HepG2 (cell line): Measurements from ENCODE around the gene SMIM44. TPM values are rescaled to one million over a fixed set of nuclear protein-coding genes. Genes with fewer than 3 reads are reported as not detected.

ENCODE experiments used
- ARHGAP35 ChIP-seq: sonication (generic); formaldehyde crosslinking; IDR thresholded peaks from 2 replicates; pipeline ENCODE4 v1.9.0; 2022; ENCODE audit warnings: mild to moderate bottlenecking, inconsistent platforms, moderate library complexity, missing genetic modification reagents, borderline replicate concordance
- FOSL1 ChIP-seq: sonication (generic); formaldehyde crosslinking; IDR thresholded peaks from 2 replicates; pipeline ENCODE4 v1.9.0; 2021; ENCODE audit warnings: missing genetic modification reagents, borderline replicate concordance
- HNRNPK ChIP-seq: fragments of 200-400 bp; formaldehyde crosslinking; IDR thresholded peaks from 2 replicates; pipeline ENCODE4 v1.6.1; 2018; ENCODE audit warnings: low read length, low read depth, moderate library complexity, mild to moderate bottlenecking; ENCODE audit not compliant: poor library complexity, severe bottlenecking
- ISX ChIP-seq: sonication (generic); formaldehyde crosslinking; conservative IDR thresholded peaks from 2 replicates; pipeline ENCODE4 v1.5.0; 2020; ENCODE audit warnings: missing genetic modification reagents
- MED1 ChIP-seq: sonication (generic); formaldehyde crosslinking; IDR thresholded peaks from 2 replicates; pipeline ENCODE4 v1.4.0; 2020; ENCODE audit warnings: missing genetic modification reagents
- MTF1 ChIP-seq: sonication (generic); formaldehyde crosslinking; IDR thresholded peaks from 2 replicates; pipeline ENCODE4 v1.5.0; 2020; ENCODE audit warnings: missing genetic modification reagents
- MXI1 ChIP-seq: IDR thresholded peaks from 3 replicates; pipeline ENCODE4 v1.6.1; 2012; ENCODE audit warnings: low read depth, low read length, inconsistent platforms, borderline replicate concordance
- NFKB2 ChIP-seq: sonication (generic); formaldehyde crosslinking; IDR thresholded peaks from 2 replicates; pipeline ENCODE4 v1.4.0; 2020; ENCODE audit warnings: missing genetic modification reagents, borderline replicate concordance
- NR2F2 ChIP-seq: IDR thresholded peaks from 2 replicates; pipeline ENCODE4 v1.6.1; 2012; ENCODE audit warnings: low read depth, inconsistent platforms, borderline replicate concordance
- NR2F6 ChIP-seq, 2 experiments: IDR thresholded peaks; 2 replicates each; pipeline ENCODE4 v1.6.1; 2016; ENCODE audit warnings: antibody characterized with exemption in 1 of 2, mild to moderate bottlenecking in 1 of 2
- PHB2 ChIP-seq: fragments of 450-650 bp; IDR thresholded peaks from 2 replicates; pipeline ENCODE4 v1.6.1; 2018; ENCODE audit not compliant: partially characterized antibody
- SETDB1 ChIP-seq: sonication (generic); formaldehyde crosslinking; IDR thresholded peaks from 2 replicates; pipeline ENCODE4 v1.5.1; 2020; ENCODE audit warnings: missing genetic modification reagents, mild to moderate bottlenecking, borderline replicate concordance
- SNRNP70 ChIP-seq: fragments of 200-400 bp; formaldehyde crosslinking; IDR thresholded peaks from 2 replicates; pipeline ENCODE4 v1.6.1; 2017; ENCODE audit warnings: mild to moderate bottlenecking, low read depth, low read length, moderate library complexity
- TEAD3 ChIP-seq: optimal IDR thresholded peaks from 2 replicates; pipeline ENCODE3; 2016; ENCODE audit warnings: borderline replicate concordance
- ZBTB2 ChIP-seq: sonication (generic); formaldehyde crosslinking; IDR thresholded peaks from 2 replicates; pipeline ENCODE4 v1.8.0; 2022; ENCODE audit warnings: low read depth, missing genetic modification reagents
- ZBTB42 ChIP-seq: sonication (generic); formaldehyde crosslinking; IDR thresholded peaks from 2 replicates; pipeline ENCODE4 v1.5.0; 2020; ENCODE audit warnings: mild to moderate bottlenecking, missing genetic modification reagents
- ZFP36L1 ChIP-seq: sonication (generic); formaldehyde crosslinking; IDR thresholded peaks from 2 replicates; pipeline ENCODE4 v1.8.0; 2022; ENCODE audit warnings: mild to moderate bottlenecking, missing genetic modification reagents, moderate library complexity
- ZFP82 ChIP-seq: sonication (generic); formaldehyde crosslinking; IDR thresholded peaks from 2 replicates; pipeline ENCODE4 v1.5.1; 2020; ENCODE audit warnings: mild to moderate bottlenecking, missing genetic modification reagents, borderline replicate concordance
- ZMYM2 ChIP-seq: sonication (generic); formaldehyde crosslinking; IDR thresholded peaks from 2 replicates; pipeline ENCODE4 v1.8.0; 2022; ENCODE audit warnings: mild to moderate bottlenecking, missing genetic modification reagents
- ZNF263 ChIP-seq: sonication (generic); formaldehyde crosslinking; IDR thresholded peaks from 2 replicates; pipeline ENCODE4 v1.4.0; 2020; ENCODE audit warnings: missing genetic modification reagents
- ZNF264 ChIP-seq: sonication (generic); formaldehyde crosslinking; IDR thresholded peaks from 2 replicates; pipeline ENCODE4 v1.4.0; 2020; ENCODE audit warnings: missing genetic modification reagents
- ZNF274 ChIP-seq: sonication (generic); formaldehyde crosslinking; IDR thresholded peaks from 2 replicates; pipeline ENCODE4 v1.5.1; 2020; ENCODE audit warnings: mild to moderate bottlenecking, missing genetic modification reagents
- ZNF33B ChIP-seq: sonication (generic); formaldehyde crosslinking; IDR thresholded peaks from 2 replicates; pipeline ENCODE4 v1.5.1; 2020; ENCODE audit warnings: mild to moderate bottlenecking, missing genetic modification reagents
- ZNF430 ChIP-seq: sonication (generic); formaldehyde crosslinking; IDR thresholded peaks from 2 replicates; pipeline ENCODE4 v1.9.0; 2021; ENCODE audit warnings: mild to moderate bottlenecking, missing genetic modification reagents
- ZNF441 ChIP-seq: sonication (generic); formaldehyde crosslinking; IDR thresholded peaks from 2 replicates; pipeline ENCODE4 v1.7.0; 2021; ENCODE audit warnings: missing genetic modification reagents, borderline replicate concordance
- ZNF569 ChIP-seq: sonication (generic); formaldehyde crosslinking; IDR thresholded peaks from 2 replicates; pipeline ENCODE4 v1.5.0; 2020; ENCODE audit warnings: mild to moderate bottlenecking, missing genetic modification reagents, moderate library complexity, borderline replicate concordance
- ZNF7 ChIP-seq: IDR thresholded peaks from 2 replicates; pipeline ENCODE4 v1.6.1; 2016; ENCODE audit warnings: missing biosample characterization, missing genetic modification reagents
- ZNF746 ChIP-seq: sonication (generic); formaldehyde crosslinking; IDR thresholded peaks from 2 replicates; pipeline ENCODE4 v1.8.0; 2022; ENCODE audit warnings: mild to moderate bottlenecking, missing genetic modification reagents
- ZNF788 ChIP-seq: sonication (generic); formaldehyde crosslinking; IDR thresholded peaks from 2 replicates; pipeline ENCODE4 v1.5.0; 2020; ENCODE audit warnings: mild to moderate bottlenecking, missing genetic modification reagents, borderline replicate concordance
- ZSCAN20 ChIP-seq: sonication (generic); formaldehyde crosslinking; IDR thresholded peaks from 2 replicates; pipeline ENCODE4 v1.4.0; 2020; ENCODE audit warnings: missing genetic modification reagents, mild to moderate bottlenecking, borderline replicate concordance
- ZSCAN30 ChIP-seq: sonication (generic); formaldehyde crosslinking; IDR thresholded peaks from 2 replicates; pipeline ENCODE4 v1.5.0; 2020; ENCODE audit warnings: mild to moderate bottlenecking, missing genetic modification reagents
- polyA plus RNA-seq, 8 experiments: library from polyadenylated mRNA; depleted of rRNA in 3 of 8; stranded (reverse) in 7 of 8; unstranded in 1 of 8; fragments of >200 nt; fragmentation: Illumina TruSeq in 4 of 8; extraction: Trizol in 4 of 8; gene quantifications; 2 replicates each; pipeline versions ENCODE4 v1.2.1 to v1.2.3, GENCODE V29; 2011 to 2016; ENCODE audit warnings: low read depth in 4 of 8, missing spikeins in 1 of 8, mixed read lengths in 1 of 8; ENCODE audit not compliant: insufficient read depth in 1 of 8
- total RNA-seq, 5 experiments: library from RNA; depleted of rRNA; stranded (reverse); fragments of >200 nt; fragmentation: Illumina TruSeq; extraction: Trizol; gene quantifications; 2 replicates each; pipeline ENCODE4 v1.2.3, GENCODE V29; 2016; ENCODE audit warnings: low read depth in 1 of 5

SMIM44 gene
- total and polyA plus RNA-seq, 2 of the 13 experiments (the other 11 are each of a cell fraction or from before 2014, with no cell fraction given) = not detected

GRCh38 chr19:3481241-3482090, 1.8 kb downstream of the SMIM44 start (continued):
- TF ChIP-seq HNRNPK = no peak
- no peak for TF ChIP-seq ZNF264 (CRISPR knock-in tag)
- TF ChIP-seq TEAD3 = peak; percentile 28
- TF ChIP-seq ZNF7 (CRISPR knock-in tag) = no peak
- 0 out of 2 replicates have a peak, but pooled peaks have one; percentile 25 for TF ChIP-seq ZMYM2
- no peak for TF ChIP-seq ISX (CRISPR knock-in tag)
- TF ChIP-seq ZNF274 = peak; percentile 91
- peak; percentile 91 for TF ChIP-seq ZNF33B (CRISPR knock-in tag)
- TF ChIP-seq ZBTB42 (CRISPR knock-in tag) = peak; percentile 85; the same call in 1 of the 2 replicates
- peak; percentile 65; the same call in 1 of the 2 replicates for TF ChIP-seq SETDB1
- no peak for TF ChIP-seq NR2F6 (IDR thresholded peaks at IDR 0.05)
- peak; percentile 33; the same call in 1 of the 2 replicates for TF ChIP-seq NR2F6 (CRISPR knock-in tag; IDR thresholded peaks at IDR 0.05)
- TF ChIP-seq MTF1 (CRISPR knock-in tag) = no peak
- TF ChIP-seq ZFP36L1 = peak; percentile 81
- peak; percentile 30; the same call in 1 of the 2 replicates for TF ChIP-seq FOSL1 (CRISPR knock-in tag)
- TF ChIP-seq ZBTB2 = peak; percentile 73
- no peak for TF ChIP-seq ZSCAN20 (CRISPR knock-in tag)
- TF ChIP-seq ARHGAP35 (CRISPR knock-in tag) = peak; percentile 93
- 0 out of 2 replicates have a peak, but pooled peaks have one; percentile 31 for TF ChIP-seq ZNF788 (CRISPR knock-in tag)
- 0 out of 2 replicates have a peak, but pooled peaks have one; percentile 48 for TF ChIP-seq ZNF746 (CRISPR knock-in tag)
- no peak for TF ChIP-seq PHB2
- peak; percentile 62; the same call in 1 of the 2 replicates for TF ChIP-seq MED1 (CRISPR knock-in tag)
- TF ChIP-seq NR2F2 = no peak
- peak; percentile 93 for TF ChIP-seq NFKB2 (CRISPR knock-in tag)
- TF ChIP-seq ZNF441 (CRISPR knock-in tag) = peak; percentile 63; the same call in 1 of the 2 replicates
- TF ChIP-seq ZNF263 (CRISPR knock-in tag) = peak; percentile 83
- TF ChIP-seq ZNF430 (CRISPR knock-in tag) = peak; percentile 83; the same call in 1 of the 2 replicates
- peak; percentile 33; the same call in 1 of the 2 replicates for TF ChIP-seq ZFP82 (CRISPR knock-in tag)
- TF ChIP-seq ZSCAN30 (CRISPR knock-in tag) = no peak
- peak; percentile 45; the same call in 1 of the 3 replicates for TF ChIP-seq MXI1
- TF ChIP-seq ZNF569 = 0 out of 2 replicates have a peak, but pooled peaks have one; percentile 86
- TF ChIP-seq SNRNP70 = no peak
